Uterus (tissue), 2 donors: ENCODE measurements around the gene BTLA.

Source experiments
- CTCF ChIP-seq, 4 experiments: fragments of 200-600 bp in 2 of 4; fragments of 450-650 bp in 2 of 4; sonication (generic) in 2 of 4; IDR thresholded peaks; one replicate each; pipeline ENCODE4 v1.5.1; 2016 to 2019; ENCODE audit warnings: antibody characterized with exemption in 4 of 4, mild to moderate bottlenecking in 2 of 4, moderate library complexity in 1 of 4
- POLR2A ChIP-seq, 2 donors: fragments of 450-650 bp; IDR thresholded peaks; one replicate each; pipeline ENCODE4 v1.6.1; 2016; ENCODE audit warnings: antibody characterized with exemption in 2 of 2, mild to moderate bottlenecking in 1 of 2, moderate library complexity in 1 of 2

GRCh38 chr3:112489674-112490479 is 9.4 kb downstream of the BTLA start:
- TF ChIP-seq CTCF (IDR thresholded peaks at IDR 0.05) (no peak), POLR2A (IDR thresholded peaks at IDR 0.05) (no peak)
